ENCODE data around the gene AKAP4. TPM values are rescaled to one million over a fixed set of nuclear protein-coding genes. Genes with fewer than 3 reads are reported as not detected.
A peak's percentile ranks its signal among the peaks of the same experiment; 100 is the strongest.

The AKAP4 gene
- total and polyA plus RNA-seq, 10 of the 15 experiments (the other 5 are each of a cell fraction or from before 2014, with no cell fraction given), result not detected

DNA sequence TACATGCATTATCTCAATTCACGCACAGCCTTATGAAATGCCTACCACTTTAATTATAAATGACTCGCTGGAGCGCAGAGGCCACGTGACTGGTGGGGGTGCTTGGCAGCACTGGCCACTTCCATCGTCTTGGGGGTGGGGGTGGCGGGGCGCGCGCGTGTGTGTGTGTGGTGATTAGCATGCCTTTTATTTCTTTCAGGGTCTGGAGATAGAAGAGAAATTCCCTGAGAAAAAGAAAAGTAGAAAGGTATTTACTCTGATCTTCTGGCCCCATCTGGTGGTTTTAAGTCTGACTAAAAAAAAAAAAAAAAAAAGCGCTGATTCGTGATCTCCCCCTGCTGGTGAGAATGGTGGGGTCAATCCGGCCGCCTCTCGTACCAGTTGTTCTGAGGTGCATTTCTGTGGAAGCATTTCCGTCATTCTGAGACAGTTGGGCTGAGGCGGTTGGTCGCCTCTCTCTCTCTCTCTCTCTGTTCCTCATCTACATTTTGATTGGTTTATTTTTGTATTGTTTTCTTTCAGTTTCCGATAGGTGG is 3.6 kb upstream of the AKAP4 start, which contains the start of gene CCNB3 (continued):
- TF ChIP-seq NFIC (IDR thresholded peaks at IDR 0.05; ENCODE audit: low read depth, low read length), result no peak
- TF ChIP-seq KDM1A (IDR thresholded peaks at IDR 0.05; ENCODE audit: borderline replicate concordance), result no peak
- TF ChIP-seq LARP7 (IDR thresholded peaks at IDR 0.05), result no peak
- no peak for TF ChIP-seq ESRRA (IDR thresholded peaks at IDR 0.05; ENCODE audit: low read length)
- no peak for TF ChIP-seq NR2F1 (conservative IDR thresholded peaks at IDR 0.05)
- TF ChIP-seq SMC3 (IDR thresholded peaks at IDR 0.05; ENCODE audit: borderline replicate concordance, low read length), result peak; percentile 42; the same call in 1 of the 2 replicates
- no peak for TF ChIP-seq ZNF207 (IDR thresholded peaks at IDR 0.05; ENCODE audit: borderline replicate concordance)
- TF ChIP-seq, protein P1, sequence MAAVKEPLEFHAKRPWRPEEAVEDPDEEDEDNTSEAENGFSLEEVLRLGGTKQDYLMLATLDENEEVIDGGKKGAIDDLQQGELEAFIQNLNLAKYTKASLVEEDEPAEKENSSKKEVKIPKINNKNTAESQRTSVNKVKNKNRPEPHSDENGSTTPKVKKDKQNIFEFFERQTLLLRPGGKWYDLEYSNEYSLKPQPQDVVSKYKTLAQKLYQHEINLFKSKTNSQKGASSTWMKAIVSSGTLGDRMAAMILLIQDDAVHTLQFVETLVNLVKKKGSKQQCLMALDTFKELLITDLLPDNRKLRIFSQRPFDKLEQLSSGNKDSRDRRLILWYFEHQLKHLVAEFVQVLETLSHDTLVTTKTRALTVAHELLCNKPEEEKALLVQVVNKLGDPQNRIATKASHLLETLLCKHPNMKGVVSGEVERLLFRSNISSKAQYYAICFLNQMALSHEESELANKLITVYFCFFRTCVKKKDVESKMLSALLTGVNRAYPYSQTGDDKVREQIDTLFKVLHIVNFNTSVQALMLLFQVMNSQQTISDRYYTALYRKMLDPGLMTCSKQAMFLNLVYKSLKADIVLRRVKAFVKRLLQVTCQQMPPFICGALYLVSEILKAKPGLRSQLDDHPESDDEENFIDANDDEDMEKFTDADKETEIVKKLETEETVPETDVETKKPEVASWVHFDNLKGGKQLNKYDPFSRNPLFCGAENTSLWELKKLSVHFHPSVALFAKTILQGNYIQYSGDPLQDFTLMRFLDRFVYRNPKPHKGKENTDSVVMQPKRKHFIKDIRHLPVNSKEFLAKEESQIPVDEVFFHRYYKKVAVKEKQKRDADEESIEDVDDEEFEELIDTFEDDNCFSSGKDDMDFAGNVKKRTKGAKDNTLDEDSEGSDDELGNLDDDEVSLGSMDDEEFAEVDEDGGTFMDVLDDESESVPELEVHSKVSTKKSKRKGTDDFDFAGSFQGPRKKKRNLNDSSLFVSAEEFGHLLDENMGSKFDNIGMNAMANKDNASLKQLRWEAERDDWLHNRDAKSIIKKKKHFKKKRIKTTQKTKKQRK (IDR thresholded peaks at IDR 0.05; ENCODE audit: low read depth, low read length), result no peak
- no peak for TF ChIP-seq CBX5 (IDR thresholded peaks at IDR 0.05; ENCODE audit: low read depth)
- TF ChIP-seq IKZF1 (conservative IDR thresholded peaks at IDR 0.05), result no peak
- no peak for TF ChIP-seq NFXL1 (IDR thresholded peaks at IDR 0.05; ENCODE audit: borderline replicate concordance)
- no peak for TF ChIP-seq WRNIP1 (IDR thresholded peaks at IDR 0.05; ENCODE audit: borderline replicate concordance, low read depth, low read length)
- TF ChIP-seq SUZ12 (IDR thresholded peaks at IDR 0.05; ENCODE audit: unreplicated experiment), result no peak
- no peak for TF ChIP-seq CBX3 (IDR thresholded peaks at IDR 0.05; ENCODE audit: borderline replicate concordance, low read depth)
- TF ChIP-seq, protein P2, sequence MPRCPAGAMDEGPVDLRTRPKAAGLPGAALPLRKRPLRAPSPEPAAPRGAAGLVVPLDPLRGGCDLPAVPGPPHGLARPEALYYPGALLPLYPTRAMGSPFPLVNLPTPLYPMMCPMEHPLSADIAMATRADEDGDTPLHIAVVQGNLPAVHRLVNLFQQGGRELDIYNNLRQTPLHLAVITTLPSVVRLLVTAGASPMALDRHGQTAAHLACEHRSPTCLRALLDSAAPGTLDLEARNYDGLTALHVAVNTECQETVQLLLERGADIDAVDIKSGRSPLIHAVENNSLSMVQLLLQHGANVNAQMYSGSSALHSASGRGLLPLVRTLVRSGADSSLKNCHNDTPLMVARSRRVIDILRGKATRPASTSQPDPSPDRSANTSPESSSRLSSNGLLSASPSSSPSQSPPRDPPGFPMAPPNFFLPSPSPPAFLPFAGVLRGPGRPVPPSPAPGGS (IDR thresholded peaks at IDR 0.05; ENCODE audit: borderline replicate concordance, insufficient read depth, low read depth, low read length, poor library complexity, severe bottlenecking), result no peak
- TF ChIP-seq, protein P3, sequence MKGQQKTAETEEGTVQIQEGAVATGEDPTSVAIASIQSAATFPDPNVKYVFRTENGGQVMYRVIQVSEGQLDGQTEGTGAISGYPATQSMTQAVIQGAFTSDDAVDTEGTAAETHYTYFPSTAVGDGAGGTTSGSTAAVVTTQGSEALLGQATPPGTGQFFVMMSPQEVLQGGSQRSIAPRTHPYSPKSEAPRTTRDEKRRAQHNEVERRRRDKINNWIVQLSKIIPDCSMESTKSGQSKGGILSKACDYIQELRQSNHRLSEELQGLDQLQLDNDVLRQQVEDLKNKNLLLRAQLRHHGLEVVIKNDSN (IDR thresholded peaks at IDR 0.05; ENCODE audit: borderline replicate concordance, extremely low read length, insufficient read depth, low read depth, low read length), result peak; percentile 81
- no peak for TF ChIP-seq HDAC6 (IDR thresholded peaks at IDR 0.05; ENCODE audit: unreplicated experiment)
- TF ChIP-seq GABPA (IDR thresholded peaks at IDR 0.05; ENCODE audit: low read depth), result 0 out of 2 replicates have a peak, but pooled peaks have one; percentile 20
- TF ChIP-seq, protein P4, sequence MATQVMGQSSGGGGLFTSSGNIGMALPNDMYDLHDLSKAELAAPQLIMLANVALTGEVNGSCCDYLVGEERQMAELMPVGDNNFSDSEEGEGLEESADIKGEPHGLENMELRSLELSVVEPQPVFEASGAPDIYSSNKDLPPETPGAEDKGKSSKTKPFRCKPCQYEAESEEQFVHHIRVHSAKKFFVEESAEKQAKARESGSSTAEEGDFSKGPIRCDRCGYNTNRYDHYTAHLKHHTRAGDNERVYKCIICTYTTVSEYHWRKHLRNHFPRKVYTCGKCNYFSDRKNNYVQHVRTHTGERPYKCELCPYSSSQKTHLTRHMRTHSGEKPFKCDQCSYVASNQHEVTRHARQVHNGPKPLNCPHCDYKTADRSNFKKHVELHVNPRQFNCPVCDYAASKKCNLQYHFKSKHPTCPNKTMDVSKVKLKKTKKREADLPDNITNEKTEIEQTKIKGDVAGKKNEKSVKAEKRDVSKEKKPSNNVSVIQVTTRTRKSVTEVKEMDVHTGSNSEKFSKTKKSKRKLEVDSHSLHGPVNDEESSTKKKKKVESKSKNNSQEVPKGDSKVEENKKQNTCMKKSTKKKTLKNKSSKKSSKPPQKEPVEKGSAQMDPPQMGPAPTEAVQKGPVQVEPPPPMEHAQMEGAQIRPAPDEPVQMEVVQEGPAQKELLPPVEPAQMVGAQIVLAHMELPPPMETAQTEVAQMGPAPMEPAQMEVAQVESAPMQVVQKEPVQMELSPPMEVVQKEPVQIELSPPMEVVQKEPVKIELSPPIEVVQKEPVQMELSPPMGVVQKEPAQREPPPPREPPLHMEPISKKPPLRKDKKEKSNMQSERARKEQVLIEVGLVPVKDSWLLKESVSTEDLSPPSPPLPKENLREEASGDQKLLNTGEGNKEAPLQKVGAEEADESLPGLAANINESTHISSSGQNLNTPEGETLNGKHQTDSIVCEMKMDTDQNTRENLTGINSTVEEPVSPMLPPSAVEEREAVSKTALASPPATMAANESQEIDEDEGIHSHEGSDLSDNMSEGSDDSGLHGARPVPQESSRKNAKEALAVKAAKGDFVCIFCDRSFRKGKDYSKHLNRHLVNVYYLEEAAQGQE (IDR thresholded peaks at IDR 0.05; ENCODE audit: low read depth, low read length), result no peak
- no peak for TF ChIP-seq SMARCA5 (IDR thresholded peaks at IDR 0.05)
- TF ChIP-seq TARDBP (IDR thresholded peaks at IDR 0.05; ENCODE audit: borderline replicate concordance), result no peak
- no peak for TF ChIP-seq SUPT20H (IDR thresholded peaks at IDR 0.05; ENCODE audit: borderline replicate concordance, control insufficient read depth, low read depth, low read length)
- TF ChIP-seq BCL11A (IDR thresholded peaks at IDR 0.05; ENCODE audit: low read depth, low read length), result no peak
